HG03439 (cell line): ENCODE measurements around the gene OPN5.
A peak's percentile ranks its signal among the peaks of the same experiment; 100 is the strongest.

Experiments used
- ATAC-seq: cut with Tn5 transposase; IDR thresholded peaks from one replicate; pipeline ENCODE4 v1.9.1; 2021; ENCODE audit warnings: mild to moderate bottlenecking, moderate library complexity; ENCODE audit not compliant: unreplicated experiment

The OPN5 gene

GRCh38 chr6:47787620-47788497 is 6.0 kb downstream of the OPN5 start:
- ATAC-seq: peak; percentile 82

GRCh38 chr6:47788498-47788884 is 6.7 kb downstream of the OPN5 start:
- no peak for ATAC-seq

DNA sequence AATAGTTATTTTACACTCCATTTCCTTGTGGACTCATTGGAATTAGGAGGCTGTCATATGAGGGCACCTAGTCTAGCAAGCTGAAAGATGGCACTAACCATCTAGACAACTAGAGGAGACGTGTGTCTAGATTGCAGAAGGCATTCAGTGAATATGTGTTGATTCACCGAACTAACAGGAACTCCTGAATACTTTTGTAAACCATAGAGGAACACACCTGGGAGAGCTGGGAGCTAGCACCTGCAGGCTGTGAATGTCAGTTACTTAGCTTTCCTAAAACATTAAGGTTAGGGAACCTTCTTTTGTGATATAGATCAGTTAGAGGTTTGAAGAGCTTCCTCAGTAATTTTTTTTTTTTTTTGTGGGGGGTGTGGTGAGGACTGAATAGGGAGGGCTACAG is 7.7 kb downstream of the OPN5 start:
- ATAC-seq: no peak

- no peak for ATAC-seq
Observed at GRCh38 chr6:47792216-47792733, 10.4 kb downstream of the OPN5 start.

DNA sequence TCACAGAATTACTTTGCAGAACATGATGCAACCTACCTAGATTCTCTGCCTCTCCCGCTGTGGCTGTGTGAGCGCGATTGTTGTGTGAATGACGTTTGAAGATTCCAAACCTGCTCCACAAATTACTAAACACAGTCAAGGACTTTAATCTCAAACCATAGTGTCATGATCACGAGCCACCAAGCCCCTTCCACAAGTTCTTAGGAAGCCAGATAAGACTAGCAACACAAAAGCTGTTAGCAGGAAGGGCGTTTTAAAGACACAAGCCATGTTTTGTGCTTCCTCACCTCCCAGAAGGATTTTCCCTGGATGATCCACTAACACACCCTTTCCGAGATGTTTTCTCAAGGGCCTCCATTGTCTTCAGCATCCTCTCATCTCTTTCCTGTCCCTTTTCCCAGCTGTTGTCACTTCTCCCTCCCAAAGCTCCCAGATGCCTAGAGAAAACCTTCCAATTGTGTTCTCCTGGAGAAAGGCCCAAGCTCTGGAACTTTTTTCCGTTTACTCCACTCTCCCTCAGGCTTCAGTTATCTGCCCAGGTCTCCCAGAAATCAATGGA is 12.8 kb downstream of the OPN5 start:
- no peak for ATAC-seq

DNA sequence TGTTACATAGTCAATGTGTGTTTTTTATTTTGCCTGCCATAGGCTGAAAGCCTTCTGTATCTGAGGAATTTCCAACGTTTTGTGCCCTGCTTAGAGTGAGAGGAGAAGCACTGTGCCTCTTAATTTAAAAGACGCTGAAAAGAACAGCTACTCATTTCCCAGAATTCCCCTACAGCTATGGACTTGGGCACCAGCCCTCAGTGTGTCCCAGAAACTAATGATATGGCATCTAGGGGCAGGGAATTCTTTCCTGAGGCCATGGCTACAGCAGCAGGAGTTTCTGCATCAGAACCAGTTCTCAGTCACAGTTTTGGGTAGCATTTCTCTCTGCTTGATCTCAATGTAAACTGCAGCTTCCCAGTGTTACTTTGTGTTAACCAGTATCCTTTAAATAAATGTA is 20.2 kb downstream of the OPN5 start:
- ATAC-seq: no peak

GRCh38 chr6:47804821-47805220 is 23.0 kb downstream of the OPN5 start:
- ATAC-seq: no peak

GRCh38 chr6:47809873-47810272 is 28.0 kb downstream of the OPN5 start:
- ATAC-seq: no peak

DNA sequence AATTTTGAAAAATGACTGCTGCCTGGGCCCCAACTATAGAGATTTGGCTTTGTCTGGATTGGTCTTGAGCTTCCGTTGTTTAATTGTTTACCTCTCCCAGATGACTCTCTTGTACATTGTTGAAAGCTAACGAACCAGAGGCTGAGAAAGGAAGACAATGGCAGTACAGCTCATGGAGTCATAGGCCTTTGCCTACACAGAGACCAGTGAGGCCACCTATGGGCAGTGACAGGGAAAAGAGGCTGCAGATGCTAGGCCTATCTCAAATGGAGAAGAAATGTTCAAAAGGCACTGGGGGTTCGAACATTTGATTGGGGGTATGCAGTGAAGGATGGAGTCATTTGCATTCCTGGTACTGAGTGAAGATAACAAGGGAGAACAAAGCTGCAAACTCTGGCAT is 29.1 kb downstream of the OPN5 start:
- ATAC-seq: no peak

- no peak for ATAC-seq
Observed at GRCh38 chr6:47811443-47811842, 29.6 kb downstream of the OPN5 start.

DNA sequence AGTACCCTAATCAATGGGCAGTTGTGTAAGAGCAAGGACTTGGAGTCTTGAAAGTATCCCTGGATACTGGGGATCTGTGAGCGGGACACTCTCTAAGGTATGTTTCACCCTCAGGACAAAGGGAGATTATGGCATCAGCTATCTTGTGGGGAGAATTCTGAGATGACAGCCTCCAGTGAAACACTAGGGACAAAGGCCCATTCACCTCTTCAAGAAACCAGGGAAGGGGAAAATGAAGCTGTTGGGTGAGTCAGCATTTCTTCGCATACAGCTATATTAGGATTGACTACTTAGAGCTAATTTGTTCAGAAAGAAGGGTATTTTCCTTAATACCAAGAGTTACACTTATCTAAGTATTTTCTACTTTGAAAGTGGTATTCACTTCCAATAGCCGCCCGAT is 35.9 kb downstream of the OPN5 start:
- no peak for ATAC-seq

DNA sequence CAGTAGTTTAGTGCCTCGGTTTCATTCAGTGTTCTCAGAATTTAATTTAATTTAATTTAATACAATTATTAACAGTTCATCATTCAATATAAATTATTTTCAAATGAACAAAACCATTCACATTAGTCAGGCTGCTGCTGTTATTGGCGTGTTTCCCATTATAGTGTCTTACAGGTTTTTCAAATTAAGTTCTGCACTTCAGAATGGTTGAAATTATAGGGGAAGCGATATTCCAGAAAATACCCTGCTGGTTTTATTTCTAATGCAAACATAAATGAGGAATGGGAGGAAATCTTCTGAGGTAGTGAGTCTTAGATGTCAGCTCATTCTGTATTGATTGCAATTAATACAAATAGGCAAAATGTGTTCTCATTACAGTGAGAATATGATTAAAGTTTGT is 37.6 kb downstream of the OPN5 start:
- no peak for ATAC-seq

- no peak for ATAC-seq
Observed at GRCh38 chr6:47822856-47823554, 41.2 kb downstream of the OPN5 start.

DNA sequence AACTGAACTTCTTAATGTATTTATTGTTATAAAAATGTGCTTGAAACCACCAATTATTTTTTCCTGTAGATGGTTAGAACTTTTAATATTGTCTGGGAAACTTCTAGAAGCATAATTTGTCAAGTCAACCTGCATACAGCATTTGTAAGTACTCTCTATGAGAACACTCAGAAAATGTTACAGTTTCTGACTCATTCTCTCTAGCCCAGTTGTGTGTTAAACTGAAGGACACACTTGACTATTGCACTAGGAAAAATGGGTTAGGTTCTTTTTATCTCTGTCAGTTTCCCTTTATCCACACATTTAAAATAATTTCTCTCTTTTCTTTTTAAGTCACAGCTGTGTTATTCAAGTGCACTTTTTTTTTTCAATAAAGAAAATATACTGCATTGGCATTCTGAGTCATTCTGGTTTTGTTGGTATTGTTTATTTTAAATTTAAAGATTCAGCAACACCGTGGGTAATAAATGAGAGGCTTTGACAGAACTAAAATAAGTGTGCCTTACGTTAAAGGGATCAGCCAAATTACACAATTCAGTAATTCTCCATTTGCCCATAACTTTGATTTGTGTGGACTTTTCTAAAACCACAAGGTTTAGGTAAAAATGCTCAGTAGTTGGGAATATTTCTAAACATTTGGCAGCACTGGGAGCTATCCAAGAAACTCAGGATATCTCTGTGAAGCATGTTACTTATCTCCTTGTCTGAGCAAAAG is 50.7 kb downstream of the OPN5 start:
- ATAC-seq: no peak

DNA sequence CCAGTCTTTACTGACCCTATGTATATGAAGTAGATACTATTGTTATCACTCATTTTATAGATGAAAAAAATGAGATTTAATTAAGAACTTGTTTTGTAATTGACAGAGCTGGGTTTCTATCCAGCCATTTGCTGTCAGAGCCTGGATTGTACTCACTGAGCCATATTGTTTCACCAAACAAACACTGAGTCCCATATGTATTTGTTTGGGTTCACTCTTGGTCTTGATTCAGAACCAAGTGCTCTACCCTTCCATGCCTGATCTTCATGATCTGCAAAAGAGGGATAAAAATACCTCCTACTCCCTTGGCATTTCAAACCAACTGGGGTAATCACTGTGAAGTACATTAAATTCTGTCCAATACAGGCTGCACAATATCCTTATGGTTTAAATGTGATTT is 52.4 kb downstream of the OPN5 start:
- no peak for ATAC-seq

GRCh38 chr6:47836046-47836445 is 54.2 kb downstream of the OPN5 start:
- ATAC-seq: no peak

DNA sequence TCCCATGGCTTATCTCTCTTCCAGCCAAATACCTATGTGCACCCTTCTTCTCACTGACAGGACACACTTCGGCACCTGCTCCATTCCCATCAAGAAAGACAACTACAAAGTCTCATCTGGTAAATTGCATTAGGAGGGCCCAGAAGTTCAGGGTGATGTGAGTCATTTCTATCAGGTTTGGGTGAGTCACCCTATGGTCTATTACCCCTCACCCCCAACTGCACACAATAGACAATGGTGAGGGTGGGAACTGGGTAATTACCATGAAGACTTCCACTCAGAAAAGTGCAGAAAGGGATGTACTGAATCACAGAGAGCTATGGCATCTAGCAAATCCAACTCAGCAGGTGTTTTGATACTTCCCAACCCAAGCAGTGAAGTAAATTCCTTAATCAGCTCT is 54.8 kb downstream of the OPN5 start:
- ATAC-seq: no peak

DNA sequence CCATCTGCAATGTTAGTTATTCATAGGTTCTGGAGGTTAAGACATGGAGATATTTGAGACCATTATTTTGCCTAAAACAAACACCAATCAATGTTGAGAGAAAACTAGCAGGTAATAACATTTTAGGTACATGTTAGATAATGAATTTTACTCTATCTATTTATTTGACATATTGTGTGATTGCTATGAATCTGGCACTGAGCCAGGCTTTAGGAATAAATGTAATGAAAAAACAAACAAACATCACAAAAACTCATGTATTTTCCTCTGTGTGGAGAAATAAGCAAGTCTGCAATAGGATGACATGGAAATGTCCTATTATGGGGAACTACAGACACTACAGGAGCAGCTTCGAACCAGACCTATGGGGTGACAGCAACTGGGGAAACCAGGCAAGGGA is 57.8 kb downstream of the OPN5 start:
- ATAC-seq: no peak

- ATAC-seq: no peak
Observed at GRCh38 chr6:47844881-47845280, 63.0 kb downstream of the OPN5 start.

DNA sequence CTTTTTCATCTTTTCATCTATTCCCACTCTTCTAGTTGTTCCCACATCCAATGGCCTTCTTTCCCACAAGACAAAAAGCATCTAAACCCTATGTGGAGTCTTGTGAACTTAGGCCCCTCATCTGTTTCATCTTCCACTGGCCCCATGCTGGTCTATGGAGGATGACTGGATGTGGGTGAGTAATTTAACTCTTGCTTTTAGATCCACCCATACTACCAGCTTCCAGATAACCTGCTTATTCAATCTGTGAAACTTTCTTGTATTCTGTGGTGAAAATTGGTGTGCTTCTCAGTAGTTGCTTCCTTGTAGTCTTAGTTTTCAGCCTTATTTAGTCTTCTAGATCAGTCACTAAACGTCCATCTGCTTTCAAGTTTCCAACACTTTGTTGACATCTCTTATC is 64.9 kb downstream of the OPN5 start:
- ATAC-seq: no peak

DNA sequence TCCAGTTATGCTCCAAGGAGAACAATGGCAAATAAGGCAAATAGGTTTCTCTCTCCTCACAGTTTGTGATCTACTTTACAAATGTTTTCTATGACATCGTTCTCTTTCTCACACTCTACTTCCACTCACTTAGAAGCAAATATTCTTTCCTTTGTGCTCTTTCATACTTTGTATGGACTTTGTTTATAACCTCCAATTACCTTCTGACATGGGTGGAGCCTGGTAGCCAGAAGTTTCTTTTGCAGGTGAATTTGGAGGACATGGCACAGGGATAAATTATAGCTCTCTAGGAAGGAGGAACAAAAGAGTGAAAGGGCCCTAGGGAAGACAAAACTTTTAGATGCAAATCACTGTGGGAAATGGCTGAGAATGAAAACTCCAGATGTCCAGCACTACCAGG is 69.3 kb downstream of the OPN5 start:
- no peak for ATAC-seq
